Adrenal gland (tissue), 5 donors: ENCODE data around the gene ZER1.

Experiments used
- POLR2A ChIP-seq, 2 donors: fragments of 450-650 bp; IDR thresholded peaks; one replicate each; pipeline ENCODE4 v1.6.1; 2017; ENCODE audit warnings: antibody characterized with exemption in 2 of 2, mild to moderate bottlenecking in 2 of 2, moderate library complexity in 1 of 2
- TF ChIP-seq, protein P1 (sequence below), 6 experiments: fragments of 450-650 bp in 4 of 6; fragments of 200-600 bp in 2 of 6; sonication (generic) in 1 of 6; IDR thresholded peaks; 1 replicate in 5 of 6; 2 replicates in 1 of 6; pipeline versions ENCODE4 v1.5.1 to v1.8.0; 2016 to 2021; ENCODE audit warnings: antibody characterized with exemption in 6 of 6, mild to moderate bottlenecking in 2 of 6, moderate library complexity in 1 of 6
- donor health status: DM: no; HTN: no; CAD: no.

DNA sequence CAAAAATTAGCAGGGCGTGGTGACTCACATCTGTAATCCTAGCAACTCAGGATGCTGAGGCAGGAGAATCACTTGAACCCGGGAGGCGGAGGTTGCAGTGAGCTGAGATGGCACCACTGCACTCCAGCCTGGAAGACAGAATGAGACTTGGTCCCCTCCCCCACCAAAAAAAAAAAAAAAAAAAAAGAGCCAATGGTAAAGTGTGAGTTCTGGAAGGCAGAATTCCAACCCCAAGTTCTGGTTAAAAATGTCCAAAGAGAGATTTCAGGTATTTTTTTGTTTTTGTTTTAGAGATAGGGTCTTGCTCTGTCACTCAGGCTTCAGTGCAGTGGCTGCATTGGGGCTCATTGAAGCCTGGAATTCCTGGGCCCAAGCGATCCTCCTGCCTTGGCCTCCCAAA, 84.3 kb downstream of the ZER1 start:
- TF ChIP-seq, protein P1, sequence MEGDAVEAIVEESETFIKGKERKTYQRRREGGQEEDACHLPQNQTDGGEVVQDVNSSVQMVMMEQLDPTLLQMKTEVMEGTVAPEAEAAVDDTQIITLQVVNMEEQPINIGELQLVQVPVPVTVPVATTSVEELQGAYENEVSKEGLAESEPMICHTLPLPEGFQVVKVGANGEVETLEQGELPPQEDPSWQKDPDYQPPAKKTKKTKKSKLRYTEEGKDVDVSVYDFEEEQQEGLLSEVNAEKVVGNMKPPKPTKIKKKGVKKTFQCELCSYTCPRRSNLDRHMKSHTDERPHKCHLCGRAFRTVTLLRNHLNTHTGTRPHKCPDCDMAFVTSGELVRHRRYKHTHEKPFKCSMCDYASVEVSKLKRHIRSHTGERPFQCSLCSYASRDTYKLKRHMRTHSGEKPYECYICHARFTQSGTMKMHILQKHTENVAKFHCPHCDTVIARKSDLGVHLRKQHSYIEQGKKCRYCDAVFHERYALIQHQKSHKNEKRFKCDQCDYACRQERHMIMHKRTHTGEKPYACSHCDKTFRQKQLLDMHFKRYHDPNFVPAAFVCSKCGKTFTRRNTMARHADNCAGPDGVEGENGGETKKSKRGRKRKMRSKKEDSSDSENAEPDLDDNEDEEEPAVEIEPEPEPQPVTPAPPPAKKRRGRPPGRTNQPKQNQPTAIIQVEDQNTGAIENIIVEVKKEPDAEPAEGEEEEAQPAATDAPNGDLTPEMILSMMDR (IDR thresholded peaks at IDR 0.05): no peak
- TF ChIP-seq POLR2A (IDR thresholded peaks at IDR 0.05): no peak
